HG03575 (cell line): ENCODE results near the gene KBTBD12.
"Not testable (repeated sequence)": the region's sequence is repeated elsewhere in the genome, so short reads cannot be mapped to it uniquely, and the experiment has no call there.

ENCODE experiments used
- ATAC-seq: cut with Tn5 transposase; IDR thresholded peaks from one replicate; pipeline ENCODE4 v1.9.1; 2021; ENCODE audit not compliant: unreplicated experiment, insufficient number of reproducible peaks, low FRiP score; ENCODE audit errors: extremely low read depth

Gene KBTBD12

GRCh38 chr3:127915115-127915936, at the start of gene KBTBD12:
Gene KBTBD12, plus strand, starts transcription at chr3:127915232. Its CDS starts 7,830 bp downstream, at chr3:127923062.
- no peak for ATAC-seq

GRCh38 chr3:127865941-127866340, 49.1 kb upstream of the KBTBD12 start:
- no peak for ATAC-seq

GRCh38 chr3:127867412-127867811, 47.6 kb upstream of the KBTBD12 start:
- ATAC-seq, result no peak

GRCh38 chr3:127867986-127868385, 47.0 kb upstream of the KBTBD12 start:
- no peak for ATAC-seq

- no peak for ATAC-seq
These were observed 44.9 kb upstream of the KBTBD12 start for GRCh38 chr3:127870156-127870555.

GRCh38 chr3:127874097-127874496, 40.9 kb upstream of the KBTBD12 start:
- not testable (repeated sequence) for ATAC-seq

- ATAC-seq, result no peak
These were observed 33.4 kb upstream of the KBTBD12 start for GRCh38 chr3:127881586-127881985.

- ATAC-seq, result no peak
These were observed 31.0 kb upstream of the KBTBD12 start for GRCh38 chr3:127884041-127884440.

GRCh38 chr3:127886231-127886955, 28.6 kb upstream of the KBTBD12 start:
- ATAC-seq, result no peak

- no peak for ATAC-seq
These were observed 28.1 kb upstream of the KBTBD12 start for GRCh38 chr3:127886956-127887231.

- no peak for ATAC-seq
These were observed 27.7 kb upstream of the KBTBD12 start for GRCh38 chr3:127887321-127887720.

- no peak for ATAC-seq
These were observed 26.9 kb upstream of the KBTBD12 start for GRCh38 chr3:127888156-127888555.

GRCh38 chr3:127888564-127889107, 26.4 kb upstream of the KBTBD12 start:
- ATAC-seq, result no peak

- no peak for ATAC-seq
These were observed 25.6 kb upstream of the KBTBD12 start for GRCh38 chr3:127889461-127889863.

- ATAC-seq, result no peak
These were observed 24.9 kb upstream of the KBTBD12 start for GRCh38 chr3:127889976-127890650.

- ATAC-seq, result not testable (repeated sequence)
These were observed 24.3 kb upstream of the KBTBD12 start for GRCh38 chr3:127890651-127891290.

- no peak for ATAC-seq
These were observed 20.6 kb upstream of the KBTBD12 start for GRCh38 chr3:127894481-127894880.

GRCh38 chr3:127899200-127899599, 15.8 kb upstream of the KBTBD12 start:
- no peak for ATAC-seq

- no peak for ATAC-seq
These were observed 15.3 kb upstream of the KBTBD12 start for GRCh38 chr3:127899766-127900165.
